ENCODE results near the gene CTNNA3. TPM values are rescaled to one million over a fixed set of nuclear protein-coding genes. Genes with fewer than 3 reads are reported as not detected.

Gene CTNNA3
- total RNA-seq, 1 donor from 2014 or later = not detected

DNA sequence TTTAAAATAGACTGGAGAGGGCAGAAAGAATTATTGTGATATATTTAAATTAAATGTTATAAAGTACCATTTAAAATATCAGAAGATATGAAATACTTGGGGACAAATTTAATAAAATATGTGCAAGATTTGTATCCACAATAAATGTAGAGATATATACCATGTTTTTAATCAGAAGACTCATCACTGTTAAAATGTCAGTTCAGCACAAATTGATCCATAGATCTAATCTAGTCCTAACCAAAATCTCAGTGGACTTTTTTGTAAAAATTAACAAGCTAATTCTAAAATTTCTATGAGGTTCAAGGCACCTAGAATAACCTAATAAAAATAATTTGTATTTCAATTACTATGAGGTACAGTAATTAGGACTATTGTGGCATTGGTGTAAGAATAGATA is 96.4 kb downstream of the CTNNA3 start:
- H3K27ac Mint-ChIP-seq = no peak overlapping the region
- no peak for DNase-seq

DNA sequence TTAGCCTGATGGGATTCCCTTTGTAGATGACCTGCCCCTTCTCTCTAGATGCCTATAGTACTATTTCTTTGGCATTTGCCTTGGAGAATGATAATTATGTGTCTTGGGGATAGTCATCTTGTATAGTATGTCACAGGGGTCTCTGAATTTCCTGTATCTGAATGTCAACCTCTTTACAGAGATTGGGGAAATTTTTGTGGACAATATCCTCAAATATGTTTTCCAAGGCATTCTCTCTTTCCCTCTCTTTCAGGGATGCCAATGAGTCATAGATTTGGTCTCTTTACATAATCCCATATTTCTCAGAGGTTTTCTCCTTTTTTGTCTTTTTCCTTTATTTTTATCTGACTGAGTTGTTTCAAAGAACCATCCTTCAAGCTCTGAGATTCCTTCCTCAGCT is 99.4 kb downstream of the CTNNA3 start:
- Mint-ChIP-seq H3K36me3 (ENCODE audit: low read depth) (no peaks in the 10 kb centered on the region), H3K4me3 (no peak overlapping the region), H3K27ac (no peak overlapping the region), H3K4me1 (no peaks in the 10 kb centered on the region), H3K9me3 (peaks cover 20% of the 10 kb centered on the region), H3K27me3 (peaks cover 10% of the 10 kb centered on the region)
- intact Hi-C loops (cut with micrococcal nuclease) = no loop called here
- ChIA-PET POLR2A (no interaction called here), CTCF (no interaction called here)
- ATAC-seq (ENCODE audit: low read depth) = no peak
- DNase-seq = no peak
- TF ChIP-seq, protein P1, sequence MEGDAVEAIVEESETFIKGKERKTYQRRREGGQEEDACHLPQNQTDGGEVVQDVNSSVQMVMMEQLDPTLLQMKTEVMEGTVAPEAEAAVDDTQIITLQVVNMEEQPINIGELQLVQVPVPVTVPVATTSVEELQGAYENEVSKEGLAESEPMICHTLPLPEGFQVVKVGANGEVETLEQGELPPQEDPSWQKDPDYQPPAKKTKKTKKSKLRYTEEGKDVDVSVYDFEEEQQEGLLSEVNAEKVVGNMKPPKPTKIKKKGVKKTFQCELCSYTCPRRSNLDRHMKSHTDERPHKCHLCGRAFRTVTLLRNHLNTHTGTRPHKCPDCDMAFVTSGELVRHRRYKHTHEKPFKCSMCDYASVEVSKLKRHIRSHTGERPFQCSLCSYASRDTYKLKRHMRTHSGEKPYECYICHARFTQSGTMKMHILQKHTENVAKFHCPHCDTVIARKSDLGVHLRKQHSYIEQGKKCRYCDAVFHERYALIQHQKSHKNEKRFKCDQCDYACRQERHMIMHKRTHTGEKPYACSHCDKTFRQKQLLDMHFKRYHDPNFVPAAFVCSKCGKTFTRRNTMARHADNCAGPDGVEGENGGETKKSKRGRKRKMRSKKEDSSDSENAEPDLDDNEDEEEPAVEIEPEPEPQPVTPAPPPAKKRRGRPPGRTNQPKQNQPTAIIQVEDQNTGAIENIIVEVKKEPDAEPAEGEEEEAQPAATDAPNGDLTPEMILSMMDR (IDR thresholded peaks at IDR 0.05) = no peak

More for the DNA sequence above, 96.4 kb downstream of the CTNNA3 start:
- H3K36me3 Mint-ChIP-seq (ENCODE audit: low read depth) = no peaks in the 10 kb centered on the region
- no peak overlapping the region for H3K4me3 Mint-ChIP-seq
- POLR2A ChIA-PET = no interaction called here
- CTCF ChIA-PET = no interaction called here
- intact Hi-C loops (cut with micrococcal nuclease) = no loop called here
- TF ChIP-seq, protein P1 (IDR thresholded peaks at IDR 0.05) = no peak
- H3K27me3 Mint-ChIP-seq = peaks cover 11% of the 10 kb centered on the region
- H3K9me3 Mint-ChIP-seq = peaks cover 8% of the 10 kb centered on the region
- no peak for ATAC-seq (ENCODE audit: low read depth)
- no peaks in the 10 kb centered on the region for H3K4me1 Mint-ChIP-seq

DNA sequence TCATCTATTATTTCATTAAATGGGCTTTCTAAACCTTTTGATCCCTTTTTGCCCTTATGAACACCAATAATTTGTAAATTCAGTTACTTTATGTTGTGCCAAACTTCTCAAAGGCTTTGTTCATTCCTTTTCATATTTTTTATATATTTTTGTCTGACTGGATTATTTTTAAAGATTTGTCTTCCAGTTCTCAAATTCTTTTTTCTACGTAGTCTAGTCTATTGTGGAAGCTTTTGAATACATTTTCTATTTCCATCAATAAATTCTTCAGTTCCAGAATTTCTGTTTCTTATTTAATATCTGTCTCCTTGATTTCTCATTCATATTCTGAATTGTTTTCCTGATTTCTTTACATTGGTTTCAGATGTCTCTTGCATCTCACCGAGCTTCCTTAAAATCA is 108.2 kb downstream of the CTNNA3 start:
- Mint-ChIP-seq H3K27me3 (no peaks in the 10 kb centered on the region), H3K36me3 (ENCODE audit: low read depth) (no peaks in the 10 kb centered on the region), H3K9me3 (peaks cover 24% of the 10 kb centered on the region), H3K27ac (no peak overlapping the region), H3K4me1 (no peaks in the 10 kb centered on the region), H3K4me3 (no peak overlapping the region)
- intact Hi-C loops (cut with micrococcal nuclease) = no loop called here
- CTCF ChIA-PET = no interaction called here
- ATAC-seq (ENCODE audit: low read depth) (no peak), DNase-seq (no peak)
- POLR2A ChIA-PET = no interaction called here
- TF ChIP-seq, protein P1 (IDR thresholded peaks at IDR 0.05) = no peak

DNA sequence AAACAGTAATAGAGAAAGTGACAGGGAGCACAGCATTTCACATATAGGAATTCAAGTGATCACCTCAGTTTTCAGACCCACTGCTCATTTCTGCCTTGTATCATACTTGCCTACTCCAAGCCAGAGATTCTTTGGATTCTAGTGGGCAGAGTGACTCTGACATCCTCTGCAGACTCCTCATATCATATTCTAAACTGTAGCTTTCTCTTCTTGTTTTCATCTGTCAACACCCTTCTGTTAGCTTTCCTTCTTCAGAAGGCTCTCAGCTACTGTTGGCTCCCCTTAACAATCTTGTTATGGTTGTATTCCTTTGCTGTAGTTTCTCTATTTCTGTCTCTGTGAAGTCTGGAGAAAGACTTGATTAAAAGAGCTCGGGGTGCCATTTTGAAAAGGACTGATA is 120.5 kb downstream of the CTNNA3 start:
- TF ChIP-seq, protein P1 (IDR thresholded peaks at IDR 0.05) = no peak
- ATAC-seq (ENCODE audit: low read depth) (no peak), DNase-seq (no peak)
- Mint-ChIP-seq H3K36me3 (ENCODE audit: low read depth) (no peaks in the 10 kb centered on the region), H3K27ac (no peak overlapping the region), H3K4me3 (no peak overlapping the region), H3K27me3 (no peaks in the 10 kb centered on the region), H3K4me1 (no peaks in the 10 kb centered on the region), H3K9me3 (no peaks in the 10 kb centered on the region)
- CTCF ChIA-PET = no interaction called here
- intact Hi-C loops (cut with micrococcal nuclease) = no loop called here
- POLR2A ChIA-PET = no interaction called here

DNA sequence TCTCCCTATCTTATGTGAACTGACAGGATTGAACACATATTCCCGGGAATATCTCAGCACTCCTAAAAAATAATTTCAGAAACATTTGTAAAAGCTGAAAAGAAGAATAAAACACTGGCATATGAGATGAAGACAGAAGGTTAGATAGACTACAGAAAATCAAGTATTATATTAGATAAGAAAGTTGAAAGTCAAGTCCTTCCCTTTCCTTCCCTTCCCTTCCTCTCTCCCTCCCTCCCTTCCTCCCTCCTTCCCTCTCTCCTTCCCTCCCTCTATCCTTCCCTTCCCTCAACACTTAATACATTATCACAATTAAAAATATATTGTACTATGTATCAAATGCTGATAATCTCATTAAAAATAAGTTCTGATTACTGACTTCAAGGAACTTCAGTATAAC is 122.5 kb downstream of the CTNNA3 start:
- intact Hi-C loops (cut with micrococcal nuclease) = no loop called here
- DNase-seq = no peak
- ChIA-PET POLR2A (no interaction called here), CTCF (no interaction called here)
- Mint-ChIP-seq H3K27me3 (no peaks in the 10 kb centered on the region), H3K4me1 (no peaks in the 10 kb centered on the region), H3K4me3 (no peak overlapping the region), H3K27ac (no peak overlapping the region), H3K9me3 (no peaks in the 10 kb centered on the region), H3K36me3 (ENCODE audit: low read depth) (no peaks in the 10 kb centered on the region)
- TF ChIP-seq, protein P1 (IDR thresholded peaks at IDR 0.05) = no peak
- no peak for ATAC-seq (ENCODE audit: low read depth)

All from activated B cell treated with CpG ODN at 0.5 μM for 24 hours (primary cell).